HG03045 (cell line): ENCODE data around the gene EXOC3L4.
"Not testable (repeated sequence)": the region's sequence is repeated elsewhere in the genome, so short reads cannot be mapped to it uniquely, and the experiment has no call there.

Source experiments
- ATAC-seq: cut with Tn5 transposase; IDR thresholded peaks from one replicate; pipeline ENCODE4 v1.9.1; 2021; ENCODE audit warnings: mild to moderate bottlenecking, moderate library complexity; ENCODE audit not compliant: unreplicated experiment

EXOC3L4 gene

DNA sequence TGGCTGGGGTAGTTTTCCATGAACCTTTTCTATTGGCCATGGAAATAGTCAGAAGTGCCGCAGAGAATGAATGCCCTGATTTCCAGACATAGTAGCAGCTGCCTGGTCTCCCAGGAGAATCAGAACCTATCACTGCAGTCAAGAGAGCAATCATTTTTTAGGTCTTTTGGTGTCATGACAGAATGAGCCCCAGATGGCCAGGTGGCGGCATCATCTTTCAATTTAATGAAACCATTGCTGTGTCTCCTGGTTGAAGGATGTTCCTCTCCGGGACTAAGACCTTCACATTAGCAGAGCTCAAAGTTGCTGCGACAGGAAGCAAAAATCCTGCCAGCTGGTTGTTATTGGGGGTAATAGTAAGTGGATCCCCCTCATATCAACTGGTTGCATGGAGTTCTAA, 47.5 kb downstream of the EXOC3L4 start:
- ATAC-seq: no peak

DNA sequence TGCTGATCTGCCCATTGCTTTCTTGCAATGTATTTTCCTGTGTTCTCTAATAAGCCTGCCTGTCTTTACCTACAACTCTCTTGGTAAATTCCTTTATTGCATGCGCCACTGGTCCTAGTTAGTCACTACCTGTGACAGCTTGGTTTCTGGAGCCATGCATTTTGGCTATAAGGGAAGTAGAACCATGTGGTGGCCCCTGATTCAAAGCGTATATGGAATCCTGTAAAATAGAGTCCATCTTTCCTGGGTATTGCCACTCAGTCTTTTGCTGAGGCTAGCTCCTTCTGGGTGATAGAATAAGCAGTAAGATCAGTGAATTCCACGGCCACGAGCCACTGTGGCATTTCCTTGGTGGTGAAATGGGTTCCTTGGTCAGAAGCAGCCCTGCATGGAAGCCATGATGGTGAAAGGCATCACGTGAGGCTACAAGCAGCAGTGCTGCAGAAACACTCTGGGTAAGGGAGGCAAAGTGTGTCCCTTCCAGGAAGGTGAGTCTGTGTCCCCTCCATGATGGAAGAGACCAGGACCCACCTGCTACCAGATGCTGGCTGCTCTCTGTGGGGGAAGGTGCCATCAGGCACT, 48.3 kb downstream of the EXOC3L4 start:
- ATAC-seq: no peak

- ATAC-seq: no peak
Measured at GRCh38 chr14:103143506-103143905, 49.0 kb downstream of the EXOC3L4 start.

GRCh38 chr14:103144085-103144484, 49.6 kb downstream of the EXOC3L4 start:
- no peak for ATAC-seq

DNA sequence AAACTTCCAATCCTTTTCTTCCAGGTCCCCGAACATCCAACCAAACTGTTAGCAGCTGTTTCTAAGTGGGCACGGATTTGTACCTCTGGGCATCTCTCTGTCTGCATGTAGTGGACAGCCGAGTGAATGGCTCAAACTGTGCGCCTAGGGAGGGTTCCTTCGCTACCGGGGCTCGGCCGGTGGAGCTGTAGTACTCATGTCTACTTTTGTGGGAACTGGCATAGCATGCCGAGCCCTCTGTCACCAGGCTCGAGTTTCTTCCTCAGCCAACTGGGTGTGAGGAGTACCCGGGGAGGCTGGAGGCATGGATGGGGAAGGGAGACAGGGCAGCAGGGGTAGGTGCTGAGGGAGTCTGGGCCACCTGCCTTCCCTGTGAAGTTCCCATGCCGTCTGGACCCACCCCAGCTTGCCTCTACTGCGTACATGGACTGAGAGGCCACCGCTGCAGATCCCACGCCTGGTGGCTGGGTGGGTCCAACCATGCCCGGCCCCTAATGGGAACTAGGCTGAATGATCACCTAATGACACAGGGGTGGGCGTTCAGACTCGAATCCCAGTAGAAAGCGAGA, 51.7 kb downstream of the EXOC3L4 start:
- ATAC-seq: no peak

DNA sequence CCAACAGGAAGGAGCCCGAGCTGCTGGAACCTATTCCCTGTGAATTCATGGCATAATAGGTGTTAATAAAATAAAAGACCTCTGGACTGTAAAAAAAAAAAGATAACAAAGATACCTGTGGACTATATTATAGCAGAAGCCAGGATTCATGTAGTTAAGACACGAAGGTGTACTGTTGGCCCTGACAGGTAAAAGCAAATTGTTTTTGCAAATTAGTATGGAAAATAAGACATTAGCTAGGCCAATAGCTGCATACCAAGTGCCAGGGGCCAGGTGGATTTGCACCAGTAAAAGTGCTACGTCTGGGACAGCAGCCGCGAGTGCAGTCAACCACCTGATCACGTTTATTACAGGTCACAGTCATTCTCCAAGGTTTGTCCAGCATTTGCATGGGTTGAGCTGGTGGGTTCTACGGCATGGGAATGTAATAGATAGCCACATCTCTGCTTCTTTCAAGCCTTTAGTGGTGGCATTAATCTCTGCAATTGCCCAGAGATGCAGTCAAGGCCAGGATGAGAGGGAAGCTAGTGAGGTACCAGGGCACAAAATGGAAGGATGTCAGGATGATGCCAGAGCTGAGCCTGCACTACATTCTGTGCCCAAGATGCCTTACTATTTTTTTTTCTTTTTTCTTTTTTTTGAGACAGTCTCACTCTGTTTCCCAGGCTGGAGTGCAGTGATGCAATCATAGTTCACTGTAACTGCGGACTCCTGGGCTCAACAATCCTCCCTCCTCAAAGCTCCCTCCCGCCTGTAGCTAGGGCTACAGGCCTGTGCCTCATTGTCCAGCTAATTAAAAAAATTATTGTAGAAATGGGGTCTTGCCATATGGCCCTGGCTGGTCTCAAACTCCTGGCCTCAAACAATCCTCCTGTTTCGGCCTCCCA, 55.1 kb downstream of the EXOC3L4 start:
- no peak for ATAC-seq

GRCh38 chr14:103151270-103151945, 56.9 kb downstream of the EXOC3L4 start:
- no peak for ATAC-seq

DNA sequence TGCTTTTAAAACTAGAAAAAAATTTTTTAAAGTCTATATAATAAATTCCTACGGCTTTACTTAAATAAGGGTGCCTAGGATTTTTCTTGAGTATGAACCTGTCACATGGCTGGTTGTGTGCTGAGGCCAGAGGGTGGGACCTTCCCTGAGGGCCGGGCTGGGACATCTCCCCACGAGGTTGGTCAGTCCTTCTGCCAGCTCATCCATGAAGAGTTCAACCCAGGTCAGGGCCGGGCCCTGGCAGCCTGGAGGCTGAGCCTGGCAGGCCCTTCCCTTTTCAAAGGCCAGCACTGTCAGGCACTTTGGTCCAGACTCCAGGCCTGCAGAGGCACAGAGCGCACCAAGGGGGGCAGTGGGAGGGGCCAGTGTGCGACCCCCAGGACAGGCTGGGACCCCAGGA, 60.5 kb downstream of the EXOC3L4 start:
- no peak for ATAC-seq

DNA sequence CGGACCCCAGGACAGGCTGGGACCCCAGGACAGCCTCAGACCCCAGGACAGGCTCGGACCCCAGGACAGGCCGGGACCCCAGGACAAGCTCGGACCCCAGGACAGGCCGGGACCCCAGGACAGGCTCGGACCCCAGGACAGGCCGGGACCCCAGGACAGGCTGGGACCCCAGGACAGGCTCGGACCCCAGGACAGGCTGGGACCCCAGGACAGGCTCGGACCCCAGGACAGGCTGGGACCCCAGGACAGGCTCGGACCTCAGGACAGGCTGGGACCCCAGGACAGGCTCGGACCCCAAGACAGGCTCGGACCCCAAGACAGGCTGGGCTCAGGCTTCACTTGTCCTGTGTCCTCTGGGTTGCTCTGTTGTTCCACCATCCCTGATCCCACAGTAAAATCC, 60.9 kb downstream of the EXOC3L4 start:
- not testable (repeated sequence) for ATAC-seq

DNA sequence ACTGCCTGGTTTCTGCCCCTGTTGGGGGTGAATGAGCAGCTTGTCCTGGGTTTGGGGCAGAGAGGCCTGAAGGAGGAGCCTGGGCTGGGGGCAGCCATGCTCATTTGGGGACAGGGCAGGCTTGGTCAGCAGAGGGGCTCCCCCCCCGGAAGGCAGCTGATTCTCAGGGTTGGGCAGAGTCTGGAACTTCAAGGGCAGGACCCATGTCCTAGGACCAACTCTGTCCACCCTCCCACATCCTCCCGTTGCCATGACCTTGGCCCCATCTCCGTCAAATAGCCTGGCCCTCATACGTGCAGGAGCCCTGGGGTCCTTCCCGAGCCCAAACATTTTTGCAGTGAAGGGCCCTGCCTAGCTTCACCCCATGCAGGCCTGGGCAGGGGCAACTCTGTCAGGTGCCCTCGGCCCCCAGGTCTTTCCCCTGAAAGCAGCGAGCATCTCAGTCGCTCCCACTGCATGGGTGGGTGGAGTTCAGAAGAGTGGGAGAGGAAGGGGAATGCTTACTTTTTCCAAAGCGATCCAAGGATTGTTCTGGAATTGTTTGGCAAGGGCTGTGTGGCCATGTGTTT, 61.4 kb downstream of the EXOC3L4 start:
- ATAC-seq: no peak

- no peak for ATAC-seq
Measured at GRCh38 chr14:103156651-103157378, 62.3 kb downstream of the EXOC3L4 start.

DNA sequence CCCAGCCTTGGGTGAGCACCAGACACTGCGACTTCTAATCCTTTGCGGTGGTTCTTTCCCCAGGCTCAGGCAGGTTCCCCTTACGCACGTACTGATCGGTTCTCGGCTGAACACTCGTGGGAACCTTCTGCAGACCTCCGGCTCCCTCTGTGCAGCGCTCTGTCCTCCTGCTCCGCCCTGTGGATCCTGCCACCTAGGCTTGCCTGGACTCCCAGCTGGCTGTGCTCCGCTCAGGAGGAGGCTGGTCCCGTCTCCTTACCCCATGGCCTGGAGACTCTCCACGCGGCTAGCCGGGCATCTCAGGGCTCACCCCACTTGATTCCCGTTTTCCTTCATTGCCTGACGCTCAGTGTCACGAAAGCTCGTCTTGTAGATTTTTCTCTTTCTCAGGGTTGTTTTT, 63.4 kb downstream of the EXOC3L4 start:
- no peak for ATAC-seq

- no peak for ATAC-seq
Measured at GRCh38 chr14:103158688-103159087, 64.2 kb downstream of the EXOC3L4 start.
